Esophagus muscularis mucosa (tissue), 4 donors: ENCODE results near the gene MPPED1. TPM values are rescaled to one million over a fixed set of nuclear protein-coding genes. Genes with fewer than 3 reads are reported as not detected.

Experiments used
- DNase-seq: peaks from one replicate; pipeline ENCODE4 v3.0.0-alpha.2; 2017; ENCODE audit errors: extremely low spot score
- H3K27ac ChIP-seq, 4 donors: fragments of 200-600 bp; sonication (generic); replicated peaks in 1 of 4; 1 replicate in 3 of 4; 2 replicates in 1 of 4; pipeline ENCODE4 v1.5.1; 2016 to 2019; ENCODE audit warnings: mild to moderate bottlenecking in 1 of 4
- H3K27me3 ChIP-seq, 4 donors: fragments of 200-600 bp; sonication (generic); one replicate each; pipeline versions ENCODE4 v1.5.1 to v1.6.0; 2016 to 2019
- H3K36me3 ChIP-seq, 4 donors: fragments of 200-600 bp; sonication (generic); one replicate each; pipeline ENCODE4 v1.5.1; 2016 to 2019
- H3K4me1 ChIP-seq, 4 donors: fragments of 200-600 bp; sonication (generic); one replicate each; pipeline ENCODE4 v1.5.1; 2016 to 2019
- H3K4me3 ChIP-seq, 4 donors: fragments of 200-600 bp; sonication (generic); 1 replicate in 2 of 4; 2 replicates in 2 of 4; pipeline ENCODE4 v1.5.1; 2016 to 2019; ENCODE audit warnings: mild to moderate bottlenecking in 4 of 4, moderate library complexity in 1 of 4
- H3K9me3 ChIP-seq, 4 donors: fragments of 200-600 bp; sonication (generic); 1 replicate in 3 of 4; 2 replicates in 1 of 4; pipeline ENCODE4 v1.5.1; 2016 to 2019
- CTCF ChIP-seq, 3 experiments: fragments of 200-600 bp in 2 of 3; fragments of 450-650 bp in 1 of 3; sonication (generic) in 2 of 3; IDR thresholded peaks; one replicate each; pipeline ENCODE4 v1.5.1; 2017 to 2019; ENCODE audit warnings: antibody characterized with exemption in 3 of 3, mild to moderate bottlenecking in 2 of 3, moderate library complexity in 1 of 3
- EP300 ChIP-seq: sonication (generic); formaldehyde crosslinking; IDR thresholded peaks from one replicate; pipeline ENCODE4 v1.6.1; 2017; ENCODE audit warnings: antibody characterized with exemption
- POLR2A ChIP-seq: fragments of 450-650 bp; IDR thresholded peaks from one replicate; pipeline ENCODE4 v1.6.1; 2017; ENCODE audit warnings: antibody characterized with exemption, moderate library complexity, mild to moderate bottlenecking, low read depth
- POLR2AphosphoS5 ChIP-seq, 2 donors: sonication (generic); formaldehyde crosslinking; IDR thresholded peaks; one replicate each; pipeline ENCODE4 v1.6.1; 2017; ENCODE audit warnings: antibody characterized with exemption in 2 of 2
- WGBS: methylation state at CpG from one replicate; pipeline ENCODE4 v1.1.5; 2018; 5-methylcytosine and 5-hydroxymethylcytosine counted together
- intact Hi-C: fragments of 100-400 bp; cut with DNase I; formaldehyde crosslinking; loops from one replicate; pipeline ENCODE4 v1.15.1; 2023
- total RNA-seq, 4 donors: library from RNA; depleted of rRNA; stranded (reverse); fragments of >200 nt; gene quantifications; one replicate each; pipeline versions ENCODE4 v1.1.0 to v1.2.1, GENCODE V29; 2016

Gene MPPED1
- total RNA-seq, 4 donors from 2014 or later = not detected

GRCh38 chr22:43532301-43533155 is 120.7 kb downstream of the MPPED1 start:
- 81% methylated on average over 17 of the region's 17 CpGs for WGBS
- Histone ChIP-seq H3K27ac (no peak overlapping the region), H3K36me3 (peaks cover 0 to 7% (median 2%) of the 10 kb centered on the region in 4 donors), H3K4me1 (no peaks in the 10 kb centered on the region), H3K4me3 (no peak overlapping the region), H3K27me3 (no peaks in the 10 kb centered on the region), H3K9me3 (peaks cover 0 to 7% (median 0%) of the 10 kb centered on the region in 4 donors)
- intact Hi-C loops = no loop called here
- TF ChIP-seq POLR2A = no peak
- no peak for TF ChIP-seq CTCF (IDR thresholded peaks at IDR 0.05)
- no peak for TF ChIP-seq POLR2AphosphoS5 (IDR thresholded peaks at IDR 0.05)
- no peak for TF ChIP-seq EP300
- no peak for DNase-seq

GRCh38 chr22:43533156-43533530 is 121.3 kb downstream of the MPPED1 start:
- no peak for DNase-seq
- no peaks in the 10 kb centered on the region for H3K27me3 ChIP-seq
- H3K27ac ChIP-seq = no peak overlapping the region
- H3K9me3 ChIP-seq = peaks cover 0 to 7% (median 0%) of the 10 kb centered on the region in 4 donors
- TF ChIP-seq POLR2A = no peak
- TF ChIP-seq CTCF (IDR thresholded peaks at IDR 0.05) = no peak
- no peak for TF ChIP-seq POLR2AphosphoS5 (IDR thresholded peaks at IDR 0.05)
- no peak for TF ChIP-seq EP300
- no peaks in the 10 kb centered on the region for H3K4me1 ChIP-seq
- peaks cover 0 to 7% (median 2%) of the 10 kb centered on the region in 4 donors for H3K36me3 ChIP-seq
- no peak overlapping the region for H3K4me3 ChIP-seq
- WGBS = 89% methylated on average over 3 of the region's 3 CpGs
- intact Hi-C loops = no loop called here

- peaks cover 0 to 7% (median 2%) of the 10 kb centered on the region in 4 donors for H3K36me3 ChIP-seq
- no peak for DNase-seq
- intact Hi-C loops = no loop called here
Measured at GRCh38 chr22:43533656-43534428, 122.0 kb downstream of the MPPED1 start.

GRCh38 chr22:43534916-43535315 is 123.1 kb downstream of the MPPED1 start:
- 88% methylated on average over 6 of the region's 6 CpGs for WGBS
- Histone ChIP-seq H3K27me3 (no peaks in the 10 kb centered on the region), H3K9me3 (peaks cover 0 to 7% (median 0%) of the 10 kb centered on the region in 4 donors), H3K36me3 (peaks cover 0 to 7% (median 2%) of the 10 kb centered on the region in 4 donors), H3K4me1 (no peaks in the 10 kb centered on the region), H3K4me3 (no peak overlapping the region), H3K27ac (no peak overlapping the region)
- intact Hi-C loops = no loop called here
- DNase-seq = no peak
- no peak for TF ChIP-seq EP300
- TF ChIP-seq CTCF (IDR thresholded peaks at IDR 0.05) = no peak
- no peak for TF ChIP-seq POLR2AphosphoS5 (IDR thresholded peaks at IDR 0.05)
- no peak for TF ChIP-seq POLR2A

More at GRCh38 chr22:43533656-43534428, 122.0 kb downstream of the MPPED1 start:
- Histone ChIP-seq H3K27ac (no peak overlapping the region), H3K27me3 (no peaks in the 10 kb centered on the region), H3K9me3 (peaks cover 0 to 7% (median 0%) of the 10 kb centered on the region in 4 donors), H3K4me1 (no peaks in the 10 kb centered on the region), H3K4me3 (no peak overlapping the region)
- no peak for TF ChIP-seq POLR2A
- TF ChIP-seq EP300 = no peak
- no peak for TF ChIP-seq POLR2AphosphoS5 (IDR thresholded peaks at IDR 0.05)
- TF ChIP-seq CTCF (IDR thresholded peaks at IDR 0.05) = no peak
- 89% methylated on average over 9 of the region's 10 CpGs for WGBS
